Endothelial cell of umbilical vein (primary cell): ENCODE measurements around the gene AGMO. TPM values are rescaled to one million over a fixed set of nuclear protein-coding genes. Genes with fewer than 3 reads are reported as not detected.

Experiments used
- BruUV-seq: library from RNA; stranded (reverse); fragments of 400-500 nt; replicated peaks from 2 replicates; lab custom pipeline; 2021; lab: Mats Ljungman, UMichigan
- CTCF ChIA-PET: fragments of 300-600, 350-600 bp; sonication (Branson Sonifier 250); formaldehyde crosslinking; loops from one replicate; lab custom pipeline; 2021; ENCODE audit warnings: antibody characterized with exemption, inconsistent platforms; lab: Charles Lee
- POLR2A ChIA-PET: fragments of 300-600, 350-600 bp; sonication (Branson Sonifier 250); formaldehyde crosslinking; loops from one replicate; lab custom pipeline; 2021; ENCODE audit warnings: antibody characterized with exemption, inconsistent platforms; lab: Charles Lee
- DNase-seq: peaks from one replicate; pipeline ENCODE4 v3.0.0-alpha.2; 2011; ENCODE audit warnings: low read depth, low spot score
- FAIRE-seq: peaks from 2 replicates; lab custom pipeline; 2011; peaks lifted over from hg19 to GRCh38; lab: Jason Lieb, UNC
- H2AFZ ChIP-seq: 2 replicates; pipeline ENCODE4 v1.6.0; 2012; ENCODE audit warnings: low read depth, low read length, control low read depth, inconsistent platforms
- H3K27ac ChIP-seq: 2 replicates; pipeline ENCODE4 v1.5.1; 2011; ENCODE audit warnings: low read depth, mild to moderate bottlenecking, control low read depth, low read length, moderate library complexity; ENCODE audit not compliant: insufficient read depth
- H3K27me3 ChIP-seq, 2 experiments: 2 replicates each; pipeline versions ENCODE4 v1.6.0 to v1.6.1; 2011; ENCODE audit warnings: low read length in 2 of 2, mixed read lengths in 1 of 2; ENCODE audit not compliant: control insufficient read depth in 2 of 2, insufficient read depth in 2 of 2
- H3K36me3 ChIP-seq, 2 experiments: 2 replicates in 1 of 2; 3 replicates in 1 of 2; pipeline ENCODE4 v1.5.1; 2011; ENCODE audit warnings: low read length in 2 of 2, mild to moderate bottlenecking in 1 of 2, moderate library complexity in 1 of 2; ENCODE audit not compliant: control insufficient read depth in 2 of 2, insufficient read depth in 2 of 2; ENCODE audit errors: extremely low read depth in 1 of 2
- H3K4me1 ChIP-seq: 3 replicates; pipeline ENCODE4 v1.5.1; 2011; ENCODE audit warnings: mild to moderate bottlenecking, low read length; ENCODE audit not compliant: control insufficient read depth, insufficient read depth; ENCODE audit errors: extremely low read depth
- H3K4me2 ChIP-seq: 2 replicates; pipeline ENCODE4 v1.6.1; 2011; ENCODE audit warnings: low read length, control low read depth, mixed read lengths; ENCODE audit not compliant: insufficient read depth
- H3K4me3 ChIP-seq, 3 experiments: fragments of 200-600 bp in 1 of 3; sonication (generic), shearing (Covaris generic) in 1 of 3; replicated peaks in 1 of 3; 2 replicates each; pipeline ENCODE4 v1.5.1; 2011 to 2016; ENCODE audit warnings: control low read depth in 3 of 3, low read length in 3 of 3, mild to moderate bottlenecking in 2 of 3, inconsistent platforms in 1 of 3, low read depth in 1 of 3, moderate library complexity in 1 of 3; ENCODE audit not compliant: insufficient read depth in 1 of 3
- H3K79me2 ChIP-seq: 2 replicates; pipeline ENCODE4 v1.6.0; 2012; ENCODE audit warnings: low read length, inconsistent platforms; ENCODE audit not compliant: control insufficient read depth, insufficient read depth
- H3K9ac ChIP-seq: replicated peaks from 2 replicates; pipeline ENCODE3; 2011; ENCODE audit warnings: low read length, control low read depth; ENCODE audit not compliant: insufficient read depth; ENCODE audit errors: extremely low read depth
- H3K9me1 ChIP-seq: replicated peaks from 3 replicates; pipeline ENCODE4 v1.6.0; 2011; ENCODE audit warnings: mild to moderate bottlenecking, low read length; ENCODE audit not compliant: control insufficient read depth, insufficient read depth; ENCODE audit errors: extremely low read depth
- H3K9me3 ChIP-seq: replicated peaks from 2 replicates; pipeline ENCODE4 v1.5.1; 2012; ENCODE audit warnings: low read length, inconsistent platforms; ENCODE audit not compliant: control insufficient read depth, insufficient read depth
- H4K20me1 ChIP-seq: replicated peaks from 2 replicates; pipeline ENCODE3; 2011; ENCODE audit warnings: mild to moderate bottlenecking, low read length; ENCODE audit not compliant: control insufficient read depth, insufficient read depth; ENCODE audit errors: extremely low read depth
- EZH2 ChIP-seq: IDR thresholded peaks from 2 replicates; pipeline ENCODE4 v1.6.1; 2012; ENCODE audit warnings: borderline replicate concordance, low read depth, mild to moderate bottlenecking, moderate library complexity, low read length, inconsistent platforms; ENCODE audit not compliant: severe bottlenecking
- FOS ChIP-seq: IDR thresholded peaks from 2 replicates; pipeline ENCODE4 v1.6.1; 2011; ENCODE audit warnings: mild to moderate bottlenecking, low read length, moderate library complexity, borderline replicate concordance; ENCODE audit not compliant: insufficient read depth
- GATA2 ChIP-seq: IDR thresholded peaks from 2 replicates; pipeline ENCODE4 v1.7.0; 2011; ENCODE audit warnings: low read depth, mild to moderate bottlenecking, moderate library complexity, mixed read lengths, low read length; ENCODE audit not compliant: insufficient read length, insufficient read depth
- JUN ChIP-seq: IDR thresholded peaks from 2 replicates; pipeline ENCODE4 v1.6.1; 2011; ENCODE audit warnings: borderline replicate concordance, low read depth; ENCODE audit not compliant: insufficient read length, insufficient read depth
- MAX ChIP-seq: IDR thresholded peaks from 2 replicates; pipeline ENCODE4 v1.6.1; 2011; ENCODE audit not compliant: insufficient read depth, insufficient read length
- MYC ChIP-seq: IDR thresholded peaks from one replicate; pipeline ENCODE4 v1.6.1; 2011; ENCODE audit warnings: mild to moderate bottlenecking, low read depth, low read length
- POLR2A ChIP-seq: IDR thresholded peaks from 2 replicates; pipeline ENCODE4 v1.6.1; 2012; ENCODE audit warnings: low read depth, mild to moderate bottlenecking, control low read depth, low read length
- POLR2AphosphoS5 ChIP-seq: IDR thresholded peaks from 2 replicates; pipeline ENCODE4 v1.6.1; 2012; ENCODE audit warnings: low read depth, mild to moderate bottlenecking, control low read depth, low read length, moderate library complexity; ENCODE audit not compliant: insufficient read depth
- dilution Hi-C: fragments of 300-500 bp; cut with MboI; formaldehyde crosslinking; loops from one replicate; pipeline ENCODE4 v1.15.0; 2019; ENCODE audit warnings: low sequenced_read_pairs; ENCODE audit not compliant: extremely low pct_ligation_motif_present
- intact Hi-C: fragments of 100-400 bp; cut with micrococcal nuclease; formaldehyde crosslinking; loops from one replicate; pipeline ENCODE4 v1.10.0; 2022
- polyA plus RNA-seq, 4 experiments: library from polyadenylated mRNA; depleted of rRNA in 3 of 4; stranded (reverse) in 3 of 4; unstranded in 1 of 4; fragments of >200 nt; gene quantifications; 2 replicates each; pipeline versions ENCODE4 v1.2.1 to v1.2.3, GENCODE V29; 2011 to 2012; ENCODE audit warnings: missing spikeins in 1 of 4
- total RNA-seq: library from RNA; stranded (reverse); gene quantifications from 2 replicates; pipeline ENCODE4 v1.2.3, GENCODE V29; 2021
- TF ChIP-seq, protein P1 (sequence below), 2 donors: IDR thresholded peaks; 1 replicate in 1 of 2; 2 replicates in 1 of 2; pipeline ENCODE4 v1.5.1; 2011; ENCODE audit warnings: low read length in 2 of 2, mild to moderate bottlenecking in 2 of 2, moderate library complexity in 2 of 2, control low read depth in 1 of 2, inconsistent platforms in 1 of 2, low read depth in 1 of 2; ENCODE audit not compliant: insufficient read depth in 1 of 2; ENCODE audit errors: extremely low read depth in 1 of 2

The AGMO gene
- total and polyA plus RNA-seq, 2 donors (not counting 3 experiments of a cell fraction or from before 2014, with no cell fraction given): 0.23 to 0.40 TPM

GRCh38 chr7:15487896-15488295, 73.9 kb downstream of the AGMO start:
- DNase-seq (no peak), FAIRE-seq (no peak)
- no TSS peak for BruUV-seq
- Histone ChIP-seq H3K9me1 (no peaks in the 10 kb centered on the region), H4K20me1 (no peaks in the 10 kb centered on the region), H3K9me3 (no peaks in the 10 kb centered on the region), H2AFZ (no peak overlapping the region), H3K36me3 (no peaks in the 10 kb centered on the region), H3K9ac (no peak overlapping the region), H3K4me1 (no peaks in the 10 kb centered on the region), H3K27ac (no peak overlapping the region), H3K79me2 (no peaks in the 10 kb centered on the region), H3K4me3 (no peak overlapping the region), H3K27me3 (no peaks in the 10 kb centered on the region), H3K4me2 (no peak overlapping the region)
- TF ChIP-seq MAX: no peak
- TF ChIP-seq POLR2AphosphoS5: no peak
- TF ChIP-seq, protein P1, sequence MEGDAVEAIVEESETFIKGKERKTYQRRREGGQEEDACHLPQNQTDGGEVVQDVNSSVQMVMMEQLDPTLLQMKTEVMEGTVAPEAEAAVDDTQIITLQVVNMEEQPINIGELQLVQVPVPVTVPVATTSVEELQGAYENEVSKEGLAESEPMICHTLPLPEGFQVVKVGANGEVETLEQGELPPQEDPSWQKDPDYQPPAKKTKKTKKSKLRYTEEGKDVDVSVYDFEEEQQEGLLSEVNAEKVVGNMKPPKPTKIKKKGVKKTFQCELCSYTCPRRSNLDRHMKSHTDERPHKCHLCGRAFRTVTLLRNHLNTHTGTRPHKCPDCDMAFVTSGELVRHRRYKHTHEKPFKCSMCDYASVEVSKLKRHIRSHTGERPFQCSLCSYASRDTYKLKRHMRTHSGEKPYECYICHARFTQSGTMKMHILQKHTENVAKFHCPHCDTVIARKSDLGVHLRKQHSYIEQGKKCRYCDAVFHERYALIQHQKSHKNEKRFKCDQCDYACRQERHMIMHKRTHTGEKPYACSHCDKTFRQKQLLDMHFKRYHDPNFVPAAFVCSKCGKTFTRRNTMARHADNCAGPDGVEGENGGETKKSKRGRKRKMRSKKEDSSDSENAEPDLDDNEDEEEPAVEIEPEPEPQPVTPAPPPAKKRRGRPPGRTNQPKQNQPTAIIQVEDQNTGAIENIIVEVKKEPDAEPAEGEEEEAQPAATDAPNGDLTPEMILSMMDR (IDR thresholded peaks at IDR 0.05; ENCODE audit: extremely low read depth in 1 of 2, insufficient read depth in 1 of 2, low read depth in 1 of 2, low read length in 2 of 2): no peak
- no peak for TF ChIP-seq FOS
- TF ChIP-seq EZH2: no peak
- TF ChIP-seq MYC: no peak
- no peak for TF ChIP-seq POLR2A
- no peak for TF ChIP-seq GATA2
- no peak for TF ChIP-seq JUN
- CTCF ChIA-PET: interaction anchor here (1.2 kb wide), 1 partner anchor 233 kb away, joined by 3 read pairs; no protein-coding TSS in a partner anchor
- dilution Hi-C loops (no loop called here), intact Hi-C loops (no loop called here)
- POLR2A ChIA-PET: no interaction called here
